Glomerular visceral epithelial cell (primary cell): ENCODE results near the gene TMEM209.

Experiments used
- DNase-seq: peaks from one replicate; pipeline ENCODE4 v3.0.0-alpha.2; 2016; ENCODE audit errors: extremely low spot score

TMEM209 gene

GRCh38 chr7:130143986-130144311, 61.3 kb downstream of the TMEM209 start:
- DNase-seq, result no peak

GRCh38 chr7:130143334-130143732, 61.9 kb downstream of the TMEM209 start:
- DNase-seq, result no peak

GRCh38 chr7:130142654-130143333, 62.4 kb downstream of the TMEM209 start:
- peak; percentile 66 for DNase-seq

GRCh38 chr7:130141884-130142653, 63.1 kb downstream of the TMEM209 start:
- DNase-seq, result no peak

DNA sequence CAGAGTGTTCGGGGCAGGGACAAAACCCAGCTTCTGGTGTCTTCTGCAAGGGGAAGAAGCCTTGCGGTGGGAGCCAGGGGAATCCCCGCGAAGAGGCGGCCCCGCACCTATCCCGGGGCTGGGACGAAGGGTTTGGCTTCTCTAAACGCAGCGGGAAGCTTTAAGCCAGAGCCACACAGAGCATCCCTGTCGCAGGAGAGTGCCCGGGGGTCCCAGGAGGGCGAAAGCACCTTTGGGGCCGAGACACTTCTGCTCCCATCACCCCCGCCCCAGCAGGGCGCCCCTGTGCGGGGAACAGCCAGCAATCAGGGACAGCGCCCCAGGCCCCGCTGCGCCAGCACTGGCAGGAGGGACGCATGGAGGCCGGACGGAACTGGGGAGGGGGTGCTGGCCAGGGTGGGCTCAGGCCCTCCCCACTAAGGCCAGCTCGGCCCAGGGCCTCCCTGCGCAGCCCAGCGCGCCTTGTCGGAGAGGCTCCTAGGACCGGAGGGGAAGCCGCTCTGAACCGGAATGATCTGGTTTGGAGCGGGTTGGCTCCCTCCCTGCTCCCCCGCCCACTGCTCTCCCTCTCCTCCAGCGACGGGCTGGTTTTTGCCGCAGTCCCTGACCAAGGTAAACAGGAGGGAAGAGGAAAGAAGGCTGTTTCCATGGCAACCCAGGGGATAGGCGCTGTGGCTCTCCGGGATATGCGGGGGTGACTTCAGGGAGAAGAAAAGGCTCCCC, 63.9 kb downstream of the TMEM209 start:
- no peak for DNase-seq

DNA sequence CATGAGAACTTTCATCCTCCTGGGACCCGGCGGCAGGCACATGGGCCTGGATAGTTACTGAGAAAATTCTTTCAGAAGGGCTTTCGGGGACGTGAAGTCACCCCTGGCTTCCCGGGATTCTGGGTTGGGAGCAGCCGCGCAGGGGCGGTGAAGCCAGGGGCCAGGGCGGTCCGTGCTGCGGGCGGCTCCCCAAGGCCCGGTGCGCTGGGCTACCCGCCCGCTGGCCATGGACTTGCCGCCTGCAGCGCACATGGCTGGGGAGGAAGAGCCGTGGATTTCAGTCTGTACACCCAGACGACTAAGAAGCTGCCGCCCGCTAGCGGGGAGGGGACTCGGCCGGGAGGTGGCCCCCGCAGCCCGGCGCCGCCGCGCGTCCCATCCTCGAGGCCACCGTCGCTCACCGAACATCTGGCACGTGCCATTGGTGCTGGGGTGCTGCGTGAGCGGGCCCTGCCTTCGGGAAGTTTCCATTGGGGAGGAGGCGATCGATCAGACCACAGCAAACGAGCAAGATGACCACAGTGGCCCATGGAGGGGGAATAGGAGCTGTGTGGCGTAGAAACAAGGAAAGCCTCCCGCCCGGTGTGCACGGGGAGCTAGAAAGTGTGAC, 64.5 kb downstream of the TMEM209 start:
- DNase-seq, result no peak

GRCh38 chr7:130139193-130139960, 65.8 kb downstream of the TMEM209 start:
- DNase-seq, result no peak

DNA sequence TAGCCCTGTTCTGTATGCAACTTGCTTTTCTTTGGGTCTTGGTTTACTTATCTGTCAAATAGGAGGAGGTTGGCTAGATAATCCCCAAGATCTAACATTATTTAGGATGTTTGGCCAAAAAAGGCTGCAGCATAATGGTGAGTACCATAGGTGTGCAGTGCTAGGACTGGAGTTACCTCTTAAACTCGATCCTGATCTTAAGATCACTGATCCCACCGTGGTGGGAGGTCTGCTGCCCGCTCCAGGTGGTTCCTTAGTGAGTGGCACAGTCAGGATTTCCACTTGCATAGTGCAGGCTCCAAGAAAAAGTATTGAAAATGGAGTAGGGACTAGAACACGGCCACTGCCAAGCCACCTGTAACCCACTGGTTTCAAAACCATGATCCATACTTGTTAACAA, 68.0 kb downstream of the TMEM209 start:
- no peak for DNase-seq

DNA sequence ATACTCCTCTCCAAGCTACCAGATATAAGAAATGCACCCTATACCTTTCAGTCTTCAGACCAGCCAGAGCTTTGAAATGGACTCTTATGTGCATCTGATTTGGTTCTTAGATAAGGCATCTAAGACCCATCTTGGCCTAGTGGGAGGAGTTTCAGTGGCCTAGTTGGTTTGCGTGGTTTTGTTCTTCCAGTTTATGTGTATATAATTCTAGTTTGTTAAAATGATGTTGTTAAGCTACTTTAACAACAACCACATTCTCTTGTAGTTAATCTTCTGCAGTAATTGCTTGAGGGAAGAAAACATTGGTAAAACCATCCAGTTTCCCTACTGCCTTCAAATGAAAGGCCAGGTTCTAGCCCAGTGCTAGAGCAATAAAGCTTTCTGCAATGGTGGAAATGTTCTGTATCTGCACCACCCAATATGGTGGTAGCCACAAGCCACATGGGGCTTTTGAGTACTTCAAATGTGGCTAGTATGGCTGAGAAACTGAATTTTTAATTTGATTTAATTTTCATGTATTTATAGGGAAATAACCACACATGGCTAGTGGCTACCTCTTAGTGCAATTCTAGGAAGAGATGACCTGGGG, 68.5 kb downstream of the TMEM209 start:
- no peak for DNase-seq

- DNase-seq, result peak; percentile 30
Measured at GRCh38 chr7:130135208-130136205, 69.7 kb downstream of the TMEM209 start.

DNA sequence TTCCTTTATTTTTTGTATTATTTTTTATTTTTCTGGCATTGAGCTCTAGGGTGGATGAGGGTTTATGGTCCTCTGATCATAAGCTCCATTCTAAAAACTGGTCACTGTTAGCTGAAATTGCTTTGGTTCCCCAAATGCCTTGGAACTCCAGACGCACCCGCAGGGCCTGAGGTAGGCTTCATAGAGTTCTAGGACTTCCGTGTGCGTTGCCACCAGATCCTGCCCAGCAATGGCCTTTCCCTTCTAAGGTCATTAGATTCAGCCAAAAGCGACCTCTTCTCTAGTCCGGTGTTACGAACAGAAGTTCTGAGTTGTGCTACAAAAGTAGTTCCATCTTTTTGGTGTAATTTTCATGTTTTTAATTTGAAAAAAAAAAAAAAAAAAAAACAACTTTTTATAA, 70.5 kb downstream of the TMEM209 start:
- no peak for DNase-seq

GRCh38 chr7:130134106-130134636, 71.0 kb downstream of the TMEM209 start:
- DNase-seq, result no peak

- no peak for DNase-seq
Measured at GRCh38 chr7:130133029-130133782, 72.0 kb downstream of the TMEM209 start.

GRCh38 chr7:130131964-130132875, 73.0 kb downstream of the TMEM209 start:
- no peak for DNase-seq

GRCh38 chr7:130131191-130131834, 73.9 kb downstream of the TMEM209 start:
- DNase-seq, result no peak

DNA sequence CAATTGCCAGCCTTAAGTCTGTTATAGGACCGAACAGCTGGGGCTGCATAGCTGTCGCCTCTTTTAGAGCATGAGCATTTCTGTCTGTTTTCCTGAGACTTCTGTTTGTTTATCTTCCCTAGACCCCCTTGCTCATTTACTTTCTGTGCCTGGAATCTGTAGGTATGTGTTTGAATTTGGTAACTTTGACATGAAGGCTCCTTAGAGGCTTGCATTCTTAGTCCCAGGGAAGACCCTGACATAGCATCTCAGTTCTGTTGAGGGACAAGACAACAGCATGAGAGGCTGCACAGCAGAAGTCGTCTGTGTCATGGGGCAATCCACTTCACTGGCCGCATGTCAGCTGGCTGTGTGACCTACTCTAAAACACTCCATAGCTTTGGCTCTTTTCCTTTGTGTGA, 76.2 kb downstream of the TMEM209 start:
- DNase-seq, result no peak

- DNase-seq, result no peak
Measured at GRCh38 chr7:130127821-130128317, 77.3 kb downstream of the TMEM209 start.
